ENCODE results near the gene DUSP9.

The DUSP9 gene

GRCh38 chrX:153648358-153649177 is 1.6 kb downstream of the DUSP9 start:
- H3K27me3 ChIP-seq (ENCODE audit: control insufficient read depth in 2 of 2, insufficient read depth in 2 of 2, low read length in 2 of 2) = peaks cover 20 to 28% of the 10 kb centered on the region in 2 donors
- H3K27ac ChIP-seq (ENCODE audit: low read depth in 2 of 2, low read length in 2 of 2) = no peak overlapping the region
- peaks cover 0 to 4% of the 10 kb centered on the region in 2 donors for H3K4me1 ChIP-seq (ENCODE audit: control insufficient read depth in 2 of 2, insufficient read depth in 2 of 2, low read length in 2 of 2)
- no peak overlapping the region for H3K4me3 ChIP-seq (ENCODE audit: low read length in 2 of 2)
- no peak overlapping the region for H3K9ac ChIP-seq (ENCODE audit: low read depth in 1 of 2, low read length in 2 of 2)
- no peaks in the 10 kb centered on the region for H3K36me3 ChIP-seq (ENCODE audit: control insufficient read depth in 2 of 2, insufficient read depth in 2 of 2, low read length in 2 of 2)
- H3K9me3 ChIP-seq (ENCODE audit: control insufficient read depth in 2 of 2, low read length in 2 of 2) = no peaks in the 10 kb centered on the region

- no peak overlapping the region for H3K27ac ChIP-seq (ENCODE audit: low read depth in 2 of 2, low read length in 2 of 2)
- H3K27me3 ChIP-seq (ENCODE audit: control insufficient read depth in 2 of 2, insufficient read depth in 2 of 2, low read length in 2 of 2) = peaks cover 20 to 24% of the 10 kb centered on the region in 2 donors
Observed at GRCh38 chrX:153649178-153649914, 2.3 kb downstream of the DUSP9 start.

GRCh38 chrX:153649915-153650782 is 3.1 kb downstream of the DUSP9 start:
- Histone ChIP-seq H3K9me3 (ENCODE audit: control insufficient read depth in 2 of 2, low read length in 2 of 2) (peaks cover 0 to 2% of the 10 kb centered on the region in 2 donors), H3K27me3 (ENCODE audit: control insufficient read depth in 2 of 2, insufficient read depth in 2 of 2, low read length in 2 of 2) (peaks cover 16 to 19% of the 10 kb centered on the region in 2 donors), H3K9ac (ENCODE audit: low read depth in 1 of 2, low read length in 2 of 2) (no peak overlapping the region), H3K4me1 (ENCODE audit: control insufficient read depth in 2 of 2, insufficient read depth in 2 of 2, low read length in 2 of 2) (no peaks in the 10 kb centered on the region), H3K27ac (ENCODE audit: low read depth in 2 of 2, low read length in 2 of 2) (no peak overlapping the region), H3K36me3 (ENCODE audit: control insufficient read depth in 2 of 2, insufficient read depth in 2 of 2, low read length in 2 of 2) (no peaks in the 10 kb centered on the region), H3K4me3 (ENCODE audit: low read length in 2 of 2) (no peak overlapping the region)

More at GRCh38 chrX:153649178-153649914, 2.3 kb downstream of the DUSP9 start:
- Histone ChIP-seq H3K4me1 (ENCODE audit: control insufficient read depth in 2 of 2, insufficient read depth in 2 of 2, low read length in 2 of 2) (no peaks in the 10 kb centered on the region), H3K9ac (ENCODE audit: low read depth in 1 of 2, low read length in 2 of 2) (no peak overlapping the region), H3K36me3 (ENCODE audit: control insufficient read depth in 2 of 2, insufficient read depth in 2 of 2, low read length in 2 of 2) (no peaks in the 10 kb centered on the region), H3K9me3 (ENCODE audit: control insufficient read depth in 2 of 2, low read length in 2 of 2) (peaks cover 0 to 2% of the 10 kb centered on the region in 2 donors), H3K4me3 (ENCODE audit: low read length in 2 of 2) (no peak overlapping the region)

- no peak overlapping the region for H3K27ac ChIP-seq (ENCODE audit: low read depth in 2 of 2, low read length in 2 of 2)
- no peak overlapping the region for H3K9ac ChIP-seq (ENCODE audit: low read depth in 1 of 2, low read length in 2 of 2)
- no peak overlapping the region for H3K4me3 ChIP-seq (ENCODE audit: low read length in 2 of 2)
- peaks cover 11 to 13% of the 10 kb centered on the region in 2 donors for H3K27me3 ChIP-seq (ENCODE audit: control insufficient read depth in 2 of 2, insufficient read depth in 2 of 2, low read length in 2 of 2)
- H3K4me1 ChIP-seq (ENCODE audit: control insufficient read depth in 2 of 2, insufficient read depth in 2 of 2, low read length in 2 of 2) = no peaks in the 10 kb centered on the region
- H3K36me3 ChIP-seq (ENCODE audit: control insufficient read depth in 2 of 2, insufficient read depth in 2 of 2, low read length in 2 of 2) = no peaks in the 10 kb centered on the region
- H3K9me3 ChIP-seq (ENCODE audit: control insufficient read depth in 2 of 2, low read length in 2 of 2) = peaks cover 0 to 2% of the 10 kb centered on the region in 2 donors
Observed at GRCh38 chrX:153650959-153651358, 4.0 kb downstream of the DUSP9 start.

GRCh38 chrX:153651540-153652079 is 4.6 kb downstream of the DUSP9 start:
- no peaks in the 10 kb centered on the region for H3K36me3 ChIP-seq (ENCODE audit: control insufficient read depth in 2 of 2, insufficient read depth in 2 of 2, low read length in 2 of 2)
- no peak overlapping the region for H3K27ac ChIP-seq (ENCODE audit: low read depth in 2 of 2, low read length in 2 of 2)
- no peak overlapping the region for H3K9ac ChIP-seq (ENCODE audit: low read depth in 1 of 2, low read length in 2 of 2)
- no peaks in the 10 kb centered on the region for H3K4me1 ChIP-seq (ENCODE audit: control insufficient read depth in 2 of 2, insufficient read depth in 2 of 2, low read length in 2 of 2)
- peaks cover 0 to 2% of the 10 kb centered on the region in 2 donors for H3K9me3 ChIP-seq (ENCODE audit: control insufficient read depth in 2 of 2, low read length in 2 of 2)
- H3K27me3 ChIP-seq (ENCODE audit: control insufficient read depth in 2 of 2, insufficient read depth in 2 of 2, low read length in 2 of 2) = peaks cover 5 to 12% of the 10 kb centered on the region in 2 donors
- H3K4me3 ChIP-seq (ENCODE audit: low read length in 2 of 2) = no peak overlapping the region

- Histone ChIP-seq H3K9ac (ENCODE audit: low read depth in 1 of 2, low read length in 2 of 2) (no peak overlapping the region), H3K4me3 (ENCODE audit: low read length in 2 of 2) (no peak overlapping the region), H3K4me1 (ENCODE audit: control insufficient read depth in 2 of 2, insufficient read depth in 2 of 2, low read length in 2 of 2) (no peaks in the 10 kb centered on the region), H3K9me3 (ENCODE audit: control insufficient read depth in 2 of 2, low read length in 2 of 2) (peaks cover 0 to 2% of the 10 kb centered on the region in 2 donors), H3K27me3 (ENCODE audit: control insufficient read depth in 2 of 2, insufficient read depth in 2 of 2, low read length in 2 of 2) (peaks cover 0 to 6% of the 10 kb centered on the region in 2 donors), H3K27ac (ENCODE audit: low read depth in 2 of 2, low read length in 2 of 2) (no peak overlapping the region), H3K36me3 (ENCODE audit: control insufficient read depth in 2 of 2, insufficient read depth in 2 of 2, low read length in 2 of 2) (no peaks in the 10 kb centered on the region)
Observed at GRCh38 chrX:153653556-153653955, 6.6 kb downstream of the DUSP9 start.

GRCh38 chrX:153657161-153657560 is 10.2 kb downstream of the DUSP9 start:
- no peaks in the 10 kb centered on the region for H3K36me3 ChIP-seq (ENCODE audit: control insufficient read depth in 2 of 2, insufficient read depth in 2 of 2, low read length in 2 of 2)
- H3K4me3 ChIP-seq (ENCODE audit: low read length in 2 of 2) = no peak overlapping the region

GRCh38 chrX:153659268-153659667 is 12.3 kb downstream of the DUSP9 start:
- Histone ChIP-seq H3K27me3 (ENCODE audit: control insufficient read depth in 2 of 2, insufficient read depth in 2 of 2, low read length in 2 of 2) (peaks cover 0 to under 1% of the 10 kb centered on the region in 2 donors), H3K4me1 (ENCODE audit: control insufficient read depth in 2 of 2, insufficient read depth in 2 of 2, low read length in 2 of 2) (no peaks in the 10 kb centered on the region), H3K4me3 (ENCODE audit: low read length in 2 of 2) (no peak overlapping the region), H3K9me3 (ENCODE audit: control insufficient read depth in 2 of 2, low read length in 2 of 2) (no peaks in the 10 kb centered on the region), H3K27ac (ENCODE audit: low read depth in 2 of 2, low read length in 2 of 2) (no peak overlapping the region), H3K36me3 (ENCODE audit: control insufficient read depth in 2 of 2, insufficient read depth in 2 of 2, low read length in 2 of 2) (no peaks in the 10 kb centered on the region), H3K9ac (ENCODE audit: low read depth in 1 of 2, low read length in 2 of 2) (no peak overlapping the region)

More at GRCh38 chrX:153657161-153657560, 10.2 kb downstream of the DUSP9 start:
- Histone ChIP-seq H3K9ac (ENCODE audit: low read depth in 1 of 2, low read length in 2 of 2) (no peak overlapping the region), H3K27ac (ENCODE audit: low read depth in 2 of 2, low read length in 2 of 2) (no peak overlapping the region), H3K27me3 (ENCODE audit: control insufficient read depth in 2 of 2, insufficient read depth in 2 of 2, low read length in 2 of 2) (no peaks in the 10 kb centered on the region), H3K9me3 (ENCODE audit: control insufficient read depth in 2 of 2, low read length in 2 of 2) (peaks cover 0 to 2% of the 10 kb centered on the region in 2 donors), H3K4me1 (ENCODE audit: control insufficient read depth in 2 of 2, insufficient read depth in 2 of 2, low read length in 2 of 2) (no peaks in the 10 kb centered on the region)

- H3K4me3 ChIP-seq (ENCODE audit: low read length in 2 of 2) = no peak overlapping the region
Observed at GRCh38 chrX:153662266-153662665, 15.3 kb downstream of the DUSP9 start.

More at GRCh38 chrX:153662266-153662665, 15.3 kb downstream of the DUSP9 start:
- H3K4me1 ChIP-seq (ENCODE audit: control insufficient read depth in 2 of 2, insufficient read depth in 2 of 2, low read length in 2 of 2) = no peaks in the 10 kb centered on the region
- no peak overlapping the region for H3K9ac ChIP-seq (ENCODE audit: low read depth in 1 of 2, low read length in 2 of 2)
- H3K27me3 ChIP-seq (ENCODE audit: control insufficient read depth in 2 of 2, insufficient read depth in 2 of 2, low read length in 2 of 2) = peaks cover 0 to 5% of the 10 kb centered on the region in 2 donors
- no peaks in the 10 kb centered on the region for H3K9me3 ChIP-seq (ENCODE audit: control insufficient read depth in 2 of 2, low read length in 2 of 2)
- no peak overlapping the region for H3K27ac ChIP-seq (ENCODE audit: low read depth in 2 of 2, low read length in 2 of 2)
- H3K36me3 ChIP-seq (ENCODE audit: control insufficient read depth in 2 of 2, insufficient read depth in 2 of 2, low read length in 2 of 2) = no peaks in the 10 kb centered on the region
